Esophagus muscularis mucosa (tissue), 4 donors: ENCODE results near the gene NEUROD2.

Experiments
- CTCF ChIP-seq, 3 experiments: fragments of 200-600 bp in 2 of 3; fragments of 450-650 bp in 1 of 3; sonication (generic) in 2 of 3; IDR thresholded peaks; one replicate each; pipeline ENCODE4 v1.5.1; 2017 to 2019; ENCODE audit warnings: antibody characterized with exemption in 3 of 3, mild to moderate bottlenecking in 2 of 3, moderate library complexity in 1 of 3
- EP300 ChIP-seq: sonication (generic); formaldehyde crosslinking; IDR thresholded peaks from one replicate; pipeline ENCODE4 v1.6.1; 2017; ENCODE audit warnings: antibody characterized with exemption
- POLR2A ChIP-seq: fragments of 450-650 bp; IDR thresholded peaks from one replicate; pipeline ENCODE4 v1.6.1; 2017; ENCODE audit warnings: antibody characterized with exemption, moderate library complexity, mild to moderate bottlenecking, low read depth
- POLR2AphosphoS5 ChIP-seq, 2 donors: sonication (generic); formaldehyde crosslinking; IDR thresholded peaks; one replicate each; pipeline ENCODE4 v1.6.1; 2017; ENCODE audit warnings: antibody characterized with exemption in 2 of 2

DNA sequence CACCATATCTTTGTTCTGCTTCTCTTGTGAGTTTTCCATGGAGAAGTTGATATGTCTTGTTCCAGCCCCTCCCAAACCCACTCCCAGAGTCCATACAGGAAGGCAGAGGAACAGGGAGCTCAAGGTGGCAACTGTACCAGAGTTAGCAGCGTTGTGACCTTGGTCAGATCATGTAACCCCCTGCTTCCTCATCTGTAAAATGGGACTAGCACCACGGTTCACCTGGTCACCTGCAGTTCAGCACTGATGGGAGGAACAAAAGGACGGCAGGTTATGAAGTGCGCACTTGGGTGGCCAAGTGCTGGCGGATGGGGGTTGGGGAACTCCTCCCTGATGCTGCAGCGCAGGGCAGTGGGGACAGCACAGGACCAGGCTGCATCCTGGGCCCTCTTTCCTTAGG, 7.7 kb upstream of the NEUROD2 start:
- TF ChIP-seq CTCF (IDR thresholded peaks at IDR 0.05) = no peak
- TF ChIP-seq POLR2A = no peak
- no peak for TF ChIP-seq POLR2AphosphoS5 (IDR thresholded peaks at IDR 0.05)
- TF ChIP-seq EP300 = no peak
